ENCODE results near the gene GABRG2.

DNA sequence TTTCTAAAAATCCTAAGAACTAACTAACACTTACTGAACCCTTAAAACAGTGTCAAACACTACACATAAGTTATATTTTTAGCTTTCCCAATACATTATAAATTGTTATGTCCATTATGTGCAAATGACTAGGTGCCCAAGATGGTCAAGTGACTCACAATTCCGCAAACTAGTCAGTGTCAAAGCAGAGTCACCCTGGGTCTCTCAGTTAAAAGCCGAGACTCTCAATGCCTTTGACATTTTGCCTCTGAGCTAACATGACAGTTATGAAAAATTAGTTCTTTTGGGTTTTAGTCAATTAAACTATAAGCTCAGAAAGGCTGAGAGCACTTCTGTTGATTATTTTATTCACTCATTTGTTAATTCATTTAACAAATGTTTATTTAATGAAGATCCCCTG, 42.3 kb upstream of the GABRG2 start:
- TF ChIP-seq, protein P1, sequence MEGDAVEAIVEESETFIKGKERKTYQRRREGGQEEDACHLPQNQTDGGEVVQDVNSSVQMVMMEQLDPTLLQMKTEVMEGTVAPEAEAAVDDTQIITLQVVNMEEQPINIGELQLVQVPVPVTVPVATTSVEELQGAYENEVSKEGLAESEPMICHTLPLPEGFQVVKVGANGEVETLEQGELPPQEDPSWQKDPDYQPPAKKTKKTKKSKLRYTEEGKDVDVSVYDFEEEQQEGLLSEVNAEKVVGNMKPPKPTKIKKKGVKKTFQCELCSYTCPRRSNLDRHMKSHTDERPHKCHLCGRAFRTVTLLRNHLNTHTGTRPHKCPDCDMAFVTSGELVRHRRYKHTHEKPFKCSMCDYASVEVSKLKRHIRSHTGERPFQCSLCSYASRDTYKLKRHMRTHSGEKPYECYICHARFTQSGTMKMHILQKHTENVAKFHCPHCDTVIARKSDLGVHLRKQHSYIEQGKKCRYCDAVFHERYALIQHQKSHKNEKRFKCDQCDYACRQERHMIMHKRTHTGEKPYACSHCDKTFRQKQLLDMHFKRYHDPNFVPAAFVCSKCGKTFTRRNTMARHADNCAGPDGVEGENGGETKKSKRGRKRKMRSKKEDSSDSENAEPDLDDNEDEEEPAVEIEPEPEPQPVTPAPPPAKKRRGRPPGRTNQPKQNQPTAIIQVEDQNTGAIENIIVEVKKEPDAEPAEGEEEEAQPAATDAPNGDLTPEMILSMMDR (IDR thresholded peaks at IDR 0.05), result no peak
- TF ChIP-seq RCOR1 (IDR thresholded peaks at IDR 0.05; ENCODE audit: low read length) (no peak), FOXJ3 (CRISPR knock-in tag; IDR thresholded peaks at IDR 0.05) (no peak), GABPA (IDR thresholded peaks at IDR 0.05; ENCODE audit: low read depth) (no peak)
- TF ChIP-seq, protein P2, sequence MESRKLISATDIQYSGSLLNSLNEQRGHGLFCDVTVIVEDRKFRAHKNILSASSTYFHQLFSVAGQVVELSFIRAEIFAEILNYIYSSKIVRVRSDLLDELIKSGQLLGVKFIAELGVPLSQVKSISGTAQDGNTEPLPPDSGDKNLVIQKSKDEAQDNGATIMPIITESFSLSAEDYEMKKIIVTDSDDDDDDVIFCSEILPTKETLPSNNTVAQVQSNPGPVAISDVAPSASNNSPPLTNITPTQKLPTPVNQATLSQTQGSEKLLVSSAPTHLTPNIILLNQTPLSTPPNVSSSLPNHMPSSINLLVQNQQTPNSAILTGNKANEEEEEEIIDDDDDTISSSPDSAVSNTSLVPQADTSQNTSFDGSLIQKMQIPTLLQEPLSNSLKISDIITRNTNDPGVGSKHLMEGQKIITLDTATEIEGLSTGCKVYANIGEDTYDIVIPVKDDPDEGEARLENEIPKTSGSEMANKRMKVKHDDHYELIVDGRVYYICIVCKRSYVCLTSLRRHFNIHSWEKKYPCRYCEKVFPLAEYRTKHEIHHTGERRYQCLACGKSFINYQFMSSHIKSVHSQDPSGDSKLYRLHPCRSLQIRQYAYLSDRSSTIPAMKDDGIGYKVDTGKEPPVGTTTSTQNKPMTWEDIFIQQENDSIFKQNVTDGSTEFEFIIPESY (IDR thresholded peaks at IDR 0.05; ENCODE audit: borderline replicate concordance, low read depth), result no peak
- TF ChIP-seq, protein P3, sequence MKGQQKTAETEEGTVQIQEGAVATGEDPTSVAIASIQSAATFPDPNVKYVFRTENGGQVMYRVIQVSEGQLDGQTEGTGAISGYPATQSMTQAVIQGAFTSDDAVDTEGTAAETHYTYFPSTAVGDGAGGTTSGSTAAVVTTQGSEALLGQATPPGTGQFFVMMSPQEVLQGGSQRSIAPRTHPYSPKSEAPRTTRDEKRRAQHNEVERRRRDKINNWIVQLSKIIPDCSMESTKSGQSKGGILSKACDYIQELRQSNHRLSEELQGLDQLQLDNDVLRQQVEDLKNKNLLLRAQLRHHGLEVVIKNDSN (IDR thresholded peaks at IDR 0.05; ENCODE audit: borderline replicate concordance, low read depth), result no peak
- TF ChIP-seq, protein P4, sequence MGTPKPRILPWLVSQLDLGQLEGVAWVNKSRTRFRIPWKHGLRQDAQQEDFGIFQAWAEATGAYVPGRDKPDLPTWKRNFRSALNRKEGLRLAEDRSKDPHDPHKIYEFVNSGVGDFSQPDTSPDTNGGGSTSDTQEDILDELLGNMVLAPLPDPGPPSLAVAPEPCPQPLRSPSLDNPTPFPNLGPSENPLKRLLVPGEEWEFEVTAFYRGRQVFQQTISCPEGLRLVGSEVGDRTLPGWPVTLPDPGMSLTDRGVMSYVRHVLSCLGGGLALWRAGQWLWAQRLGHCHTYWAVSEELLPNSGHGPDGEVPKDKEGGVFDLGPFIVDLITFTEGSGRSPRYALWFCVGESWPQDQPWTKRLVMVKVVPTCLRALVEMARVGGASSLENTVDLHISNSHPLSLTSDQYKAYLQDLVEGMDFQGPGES (IDR thresholded peaks at IDR 0.05; ENCODE audit: low read depth, low read length), result no peak

Data from SK-N-SH (cell line).